ENCODE measurements around the gene ELL. TPM values are rescaled to one million over a fixed set of nuclear protein-coding genes. Genes with fewer than 3 reads are reported as not detected.
A peak's percentile ranks its signal among the peaks of the same experiment; 100 is the strongest.

The ELL gene
- total and polyA plus RNA-seq, 9 of the 15 experiments (the other 6 are each of a cell fraction or from before 2014, with no cell fraction given): 0.24 to 22.5 (median 4.1) TPM

DNA sequence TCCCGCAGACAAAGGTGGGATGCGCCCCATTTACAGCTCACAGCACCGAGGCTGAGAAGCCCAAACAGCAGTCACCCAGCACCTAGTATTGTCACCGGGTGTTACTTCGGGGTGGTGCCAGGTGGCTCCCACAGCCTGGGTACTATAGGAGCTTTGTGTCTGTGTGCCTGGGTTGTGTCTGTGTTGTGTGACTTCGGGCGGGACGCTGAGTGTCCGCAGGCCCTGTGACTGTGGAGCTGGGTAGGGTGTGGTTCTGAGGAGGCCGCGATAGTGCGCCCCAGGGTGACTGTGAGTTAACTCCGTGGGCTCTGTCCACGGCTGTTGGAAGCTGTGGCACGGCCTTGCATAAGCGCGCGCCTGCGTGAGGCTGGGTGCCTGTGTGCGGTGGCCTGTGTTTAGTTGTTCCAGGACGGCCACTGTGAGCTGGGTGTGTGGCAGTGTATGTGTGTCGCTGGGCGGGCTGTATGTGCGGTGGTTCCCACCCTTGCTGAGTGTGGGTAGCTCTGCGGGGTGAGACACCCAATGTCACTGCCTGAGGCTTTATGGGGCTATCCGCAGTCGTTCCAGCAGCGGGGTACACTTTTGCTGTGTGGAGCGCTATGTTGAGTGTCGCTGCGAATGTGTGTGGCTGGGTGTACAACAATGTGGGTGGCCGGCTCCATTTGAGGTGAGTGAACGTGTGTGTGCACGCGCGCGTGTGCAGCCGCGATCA lies 103.2 kb downstream of the ELL start (continued):
- TF ChIP-seq RCOR1 (IDR thresholded peaks at IDR 0.05; ENCODE audit: borderline replicate concordance in 1 of 2, low read depth in 2 of 2, low read length in 2 of 2): 0 out of 4 replicates have a peak, but pooled peaks of 1 of the 2 experiments have one; percentile 17
- 0 out of 2 replicates have a peak, but pooled peaks have one; percentile 11 for TF ChIP-seq ZNF77 (CRISPR knock-in tag; IDR thresholded peaks at IDR 0.05)
- no peak for TF ChIP-seq NELFE (IDR thresholded peaks at IDR 0.05; ENCODE audit: insufficient read depth, insufficient read length)
- 0 out of 2 replicates have a peak, but pooled peaks have one; percentile 75 for TF ChIP-seq HDAC2 (IDR thresholded peaks at IDR 0.05)
- peak; percentile 78 for TF ChIP-seq ZFX (CRISPR knock-in tag; IDR thresholded peaks at IDR 0.05)
- TF ChIP-seq, protein P1, sequence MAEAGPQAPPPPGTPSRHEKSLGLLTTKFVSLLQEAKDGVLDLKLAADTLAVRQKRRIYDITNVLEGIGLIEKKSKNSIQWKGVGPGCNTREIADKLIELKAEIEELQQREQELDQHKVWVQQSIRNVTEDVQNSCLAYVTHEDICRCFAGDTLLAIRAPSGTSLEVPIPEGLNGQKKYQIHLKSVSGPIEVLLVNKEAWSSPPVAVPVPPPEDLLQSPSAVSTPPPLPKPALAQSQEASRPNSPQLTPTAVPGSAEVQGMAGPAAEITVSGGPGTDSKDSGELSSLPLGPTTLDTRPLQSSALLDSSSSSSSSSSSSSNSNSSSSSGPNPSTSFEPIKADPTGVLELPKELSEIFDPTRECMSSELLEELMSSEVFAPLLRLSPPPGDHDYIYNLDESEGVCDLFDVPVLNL (CRISPR knock-in tag; IDR thresholded peaks at IDR 0.05; ENCODE audit: low read depth): peak; percentile 16; the same call in 1 of the 2 replicates
- no peak for TF ChIP-seq MCM3 (IDR thresholded peaks at IDR 0.05)
- peak; percentile 53 for TF ChIP-seq ZBTB17 (CRISPR knock-in tag; IDR thresholded peaks at IDR 0.05)
- 0 out of 4 replicates have a peak, but pooled peaks of 1 of the 2 experiments have one; percentile 42 for TF ChIP-seq ARNT (IDR thresholded peaks at IDR 0.05)
- TF ChIP-seq, protein P2, sequence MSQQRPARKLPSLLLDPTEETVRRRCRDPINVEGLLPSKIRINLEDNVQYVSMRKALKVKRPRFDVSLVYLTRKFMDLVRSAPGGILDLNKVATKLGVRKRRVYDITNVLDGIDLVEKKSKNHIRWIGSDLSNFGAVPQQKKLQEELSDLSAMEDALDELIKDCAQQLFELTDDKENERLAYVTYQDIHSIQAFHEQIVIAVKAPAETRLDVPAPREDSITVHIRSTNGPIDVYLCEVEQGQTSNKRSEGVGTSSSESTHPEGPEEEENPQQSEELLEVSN (IDR thresholded peaks at IDR 0.05; ENCODE audit: borderline replicate concordance in 1 of 2, extremely low read depth in 1 of 2, insufficient read depth in 1 of 2, insufficient read length in 1 of 2, low read depth in 1 of 2, low read length in 1 of 2, poor library complexity in 1 of 2, severe bottlenecking in 1 of 2): no peak
- TF ChIP-seq CBX1 (IDR thresholded peaks at IDR 0.05; ENCODE audit: low read depth): peak; percentile 80; the same call in 1 of the 2 replicates
- TF ChIP-seq TOE1 (IDR thresholded peaks at IDR 0.05; ENCODE audit: borderline replicate concordance): peak; percentile 74; the same call in 1 of the 2 replicates
- no peak for TF ChIP-seq TOE1 (CRISPR knock-in tag; IDR thresholded peaks at IDR 0.05; ENCODE audit: borderline replicate concordance, low read depth)
- TF ChIP-seq ATF1 (CRISPR knock-in tag; IDR thresholded peaks at IDR 0.05): no peak
- peak; percentile 58 for TF ChIP-seq ATF1 (tag; IDR thresholded peaks at IDR 0.05)
- TF ChIP-seq ZNF584 (CRISPR knock-in tag; IDR thresholded peaks at IDR 0.05; ENCODE audit: low read depth): peak; percentile 10; the same call in 1 of the 2 replicates
- TF ChIP-seq, protein P3, sequence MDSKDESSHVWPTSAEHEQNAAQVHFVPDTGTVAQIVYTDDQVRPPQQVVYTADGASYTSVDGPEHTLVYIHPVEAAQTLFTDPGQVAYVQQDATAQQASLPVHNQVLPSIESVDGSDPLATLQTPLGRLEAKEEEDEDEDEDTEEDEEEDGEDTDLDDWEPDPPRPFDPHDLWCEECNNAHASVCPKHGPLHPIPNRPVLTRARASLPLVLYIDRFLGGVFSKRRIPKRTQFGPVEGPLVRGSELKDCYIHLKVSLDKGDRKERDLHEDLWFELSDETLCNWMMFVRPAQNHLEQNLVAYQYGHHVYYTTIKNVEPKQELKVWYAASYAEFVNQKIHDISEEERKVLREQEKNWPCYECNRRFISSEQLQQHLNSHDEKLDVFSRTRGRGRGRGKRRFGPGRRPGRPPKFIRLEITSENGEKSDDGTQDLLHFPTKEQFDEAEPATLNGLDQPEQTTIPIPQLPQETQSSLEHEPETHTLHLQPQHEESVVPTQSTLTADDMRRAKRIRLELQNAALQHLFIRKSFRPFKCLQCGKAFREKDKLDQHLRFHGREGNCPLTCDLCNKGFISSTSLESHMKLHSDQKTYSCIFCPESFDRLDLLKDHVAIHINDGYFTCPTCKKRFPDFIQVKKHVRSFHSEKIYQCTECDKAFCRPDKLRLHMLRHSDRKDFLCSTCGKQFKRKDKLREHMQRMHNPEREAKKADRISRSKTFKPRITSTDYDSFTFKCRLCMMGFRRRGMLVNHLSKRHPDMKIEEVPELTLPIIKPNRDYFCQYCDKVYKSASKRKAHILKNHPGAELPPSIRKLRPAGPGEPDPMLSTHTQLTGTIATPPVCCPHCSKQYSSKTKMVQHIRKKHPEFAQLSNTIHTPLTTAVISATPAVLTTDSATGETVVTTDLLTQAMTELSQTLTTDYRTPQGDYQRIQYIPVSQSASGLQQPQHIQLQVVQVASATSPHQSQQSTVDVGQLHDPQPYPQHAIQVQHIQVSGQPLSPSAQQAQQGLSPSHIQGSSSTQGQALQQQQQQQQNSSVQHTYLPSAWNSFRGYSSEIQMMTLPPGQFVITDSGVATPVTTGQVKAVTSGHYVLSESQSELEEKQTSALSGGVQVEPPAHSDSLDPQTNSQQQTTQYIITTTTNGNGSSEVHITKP (IDR thresholded peaks at IDR 0.05; ENCODE audit: partially characterized antibody): peak; percentile 14
- 0 out of 2 replicates have a peak, but pooled peaks have one; percentile 50 for TF ChIP-seq KAT7 (CRISPR knock-in tag; IDR thresholded peaks at IDR 0.05; ENCODE audit: borderline replicate concordance)
- peak in 1 of 2 experiments; percentile 89; a peak in 2 of 4 replicates for TF ChIP-seq NRF1 (conservative IDR thresholded peaks at IDR 0.05 in 1 of 2, IDR thresholded peaks at IDR 0.05 in 1 of 2)
- TF ChIP-seq SP1 (CRISPR knock-in tag; IDR thresholded peaks at IDR 0.05): peak; percentile 45; the same call in 1 of the 2 replicates
